ENCODE data around the gene ELFN2.
"Not testable (repeated sequence)": the region's sequence is repeated elsewhere in the genome, so short reads cannot be mapped to it uniquely, and the experiment has no call there.

The ELFN2 gene

GRCh38 chr22:37409031-37409430 is 18.2 kb downstream of the ELFN2 start:
- no peak for DNase-seq

DNA sequence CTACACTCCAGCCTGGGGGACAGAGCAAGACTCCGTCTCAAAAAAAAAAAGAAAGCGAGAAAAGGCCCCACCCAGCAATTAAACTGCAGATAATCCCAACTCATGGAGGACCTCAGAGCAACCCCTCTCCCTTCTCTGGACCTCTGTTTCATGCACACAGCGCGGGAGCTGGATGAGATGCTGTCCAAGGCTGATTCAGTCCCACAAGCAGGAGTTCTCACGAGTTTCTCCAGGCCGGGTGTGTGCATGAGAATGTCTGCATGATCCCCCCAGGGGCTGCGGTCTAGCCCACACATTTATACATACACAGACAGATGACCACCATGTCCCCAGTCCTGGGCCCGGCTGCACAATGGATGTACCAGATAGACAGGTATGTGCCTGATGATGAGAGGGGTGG is 19.4 kb downstream of the ELFN2 start:
- DNase-seq: no peak

- DNase-seq: no peak
These were observed 20.6 kb downstream of the ELFN2 start for GRCh38 chr22:37406441-37407235.

- no peak for DNase-seq
These were observed 23.2 kb downstream of the ELFN2 start for GRCh38 chr22:37404091-37404490.

DNA sequence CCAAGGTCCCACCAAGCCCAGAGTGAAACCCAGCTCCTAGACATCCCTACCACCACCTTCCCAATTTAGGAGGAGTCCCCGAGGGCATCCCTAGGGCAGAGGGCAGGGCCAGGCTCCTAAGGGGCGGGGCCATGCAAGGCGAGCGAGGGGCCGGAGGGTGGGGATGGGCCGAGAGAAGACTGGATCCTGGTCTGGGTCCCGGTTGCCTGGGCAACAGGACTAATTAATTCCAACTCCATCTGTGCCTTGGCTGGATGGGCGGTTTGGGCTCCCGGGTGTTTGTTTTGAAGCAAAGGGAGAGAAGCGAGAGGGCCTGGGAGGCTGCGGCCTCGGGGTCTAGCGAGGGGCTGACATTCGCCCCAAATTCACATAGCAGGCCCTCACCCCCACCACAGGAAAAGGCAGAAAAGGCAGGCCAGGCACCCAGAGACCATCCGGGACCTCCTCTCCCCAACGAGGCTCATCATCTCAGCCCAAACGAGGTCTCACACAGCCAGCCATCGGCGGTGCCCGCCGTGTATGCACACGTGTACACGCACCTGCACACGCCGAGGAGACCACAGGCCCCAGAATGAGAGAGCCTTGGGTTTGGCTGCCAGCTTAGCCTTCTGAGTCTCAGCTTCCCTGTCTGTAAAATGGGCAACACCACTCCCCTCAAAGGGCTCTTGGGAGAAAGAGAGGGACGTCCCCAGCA is 23.9 kb downstream of the ELFN2 start:
- no peak for DNase-seq

GRCh38 chr22:37402184-37402506 is 25.1 kb downstream of the ELFN2 start:
- no peak for DNase-seq

- no peak for DNase-seq
These were observed 25.7 kb downstream of the ELFN2 start for GRCh38 chr22:37401401-37402183.

- DNase-seq: no peak
These were observed 26.6 kb downstream of the ELFN2 start for GRCh38 chr22:37400719-37401118.

DNA sequence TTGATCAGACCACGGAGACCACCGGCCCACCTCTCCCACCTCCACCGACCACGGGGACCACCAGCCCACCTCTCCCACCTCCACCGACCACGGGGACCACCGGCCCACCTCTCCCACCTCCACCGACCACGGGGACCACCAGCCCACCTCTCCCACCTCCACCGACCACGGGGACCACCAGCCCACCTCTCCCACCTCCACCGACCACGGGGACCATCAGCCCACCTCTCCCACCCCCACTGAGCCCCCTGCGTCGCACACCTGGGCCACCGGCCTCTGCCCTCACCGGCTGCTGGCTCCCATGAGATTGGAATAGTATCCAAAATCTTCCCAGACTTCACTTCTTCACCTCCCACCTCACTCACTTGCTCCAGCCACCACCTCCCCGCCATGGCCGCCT is 27.8 kb downstream of the ELFN2 start:
- not testable (repeated sequence) for DNase-seq

GRCh38 chr22:37397226-37397625 is 30.1 kb downstream of the ELFN2 start:
- no peak for DNase-seq

- DNase-seq: no peak
These were observed 30.7 kb downstream of the ELFN2 start for GRCh38 chr22:37396488-37397084.

DNA sequence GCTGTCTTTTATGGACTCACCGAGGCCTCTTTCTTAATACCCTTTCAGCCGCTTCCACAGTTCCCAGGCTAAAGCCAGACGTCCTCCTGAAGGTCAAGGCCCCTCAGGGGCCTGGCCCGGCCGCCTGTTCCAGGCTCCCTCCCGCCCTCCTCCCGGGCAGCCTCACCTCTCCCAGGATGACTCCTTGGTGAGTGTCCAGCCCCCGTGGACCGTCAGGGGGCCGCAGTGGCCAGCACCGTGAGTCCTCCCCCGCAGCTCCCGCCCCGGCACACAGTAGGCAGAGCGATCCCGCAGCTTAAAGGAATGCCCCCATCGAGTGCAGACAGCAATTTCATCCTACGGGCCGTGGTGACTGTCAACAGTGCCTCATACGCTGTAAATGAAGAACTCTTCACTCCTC is 32.9 kb downstream of the ELFN2 start:
- no peak for DNase-seq

DNA sequence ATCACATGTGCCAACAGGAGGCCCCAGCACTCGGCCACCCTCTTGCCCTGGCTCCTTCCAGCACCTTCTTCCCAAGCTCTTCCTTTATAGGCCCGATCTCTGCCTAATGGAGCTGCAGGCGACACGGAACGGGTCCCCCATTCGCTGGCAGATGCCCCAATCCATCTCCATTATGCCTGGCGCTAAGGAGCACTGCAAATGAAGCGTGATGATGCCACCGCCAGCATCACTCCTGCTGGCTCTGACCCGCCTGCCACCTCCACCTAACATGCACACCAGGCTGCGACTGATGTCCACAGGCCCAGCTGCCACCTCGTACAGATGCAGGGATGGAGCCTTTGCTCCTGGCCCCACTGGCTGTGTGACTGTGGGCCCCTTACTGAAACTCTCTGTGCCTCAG is 33.5 kb downstream of the ELFN2 start:
- no peak for DNase-seq

DNA sequence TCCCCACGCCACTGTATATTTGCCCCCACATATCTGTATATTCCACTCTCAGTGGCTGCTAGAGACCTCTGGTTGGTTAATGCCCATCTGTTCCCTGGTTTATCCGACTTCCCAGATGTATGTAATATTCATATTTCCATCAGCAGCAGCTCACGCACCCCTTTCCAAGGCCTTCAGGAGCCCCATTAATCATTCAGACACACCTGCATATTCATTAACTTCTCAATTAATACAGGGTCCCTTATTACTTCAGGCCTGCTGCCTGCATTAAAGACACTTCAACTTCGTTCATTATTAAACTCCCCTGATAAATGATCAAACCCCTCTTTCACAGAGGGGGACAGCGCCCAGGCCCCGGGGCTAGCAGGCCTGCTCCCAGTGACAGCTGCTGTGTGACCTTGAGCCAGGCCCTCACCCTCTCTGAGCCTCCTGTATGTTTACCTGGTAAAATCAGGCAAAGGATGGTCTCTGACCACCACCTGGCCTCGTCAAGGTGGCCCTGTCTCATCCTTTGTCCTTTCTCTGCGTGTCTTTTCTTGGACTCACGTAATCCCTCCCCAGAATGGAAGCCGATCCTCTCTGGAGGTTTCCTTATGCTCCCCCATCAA is 34.5 kb downstream of the ELFN2 start:
- no peak for DNase-seq

DNA sequence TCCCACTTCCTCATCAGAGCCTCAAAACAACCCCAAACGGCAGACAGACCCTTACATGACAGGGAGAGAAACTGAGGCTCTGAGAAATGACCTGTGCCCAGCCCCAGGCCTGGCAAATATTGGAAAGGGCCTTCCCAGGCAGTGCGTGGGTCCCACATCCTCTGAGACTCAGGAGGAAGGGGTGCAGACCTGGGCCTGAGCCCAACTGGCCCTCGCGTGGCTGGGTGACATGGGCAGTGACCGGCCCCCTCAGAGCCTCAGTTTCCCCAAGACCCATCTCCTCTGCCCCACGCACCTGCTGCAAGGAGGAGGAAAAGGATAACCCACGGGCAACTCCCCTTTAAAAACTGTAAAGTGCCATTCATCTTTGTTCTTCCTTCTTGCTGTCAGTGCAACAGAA is 35.6 kb downstream of the ELFN2 start:
- DNase-seq: no peak

- no peak for DNase-seq
These were observed 37.2 kb downstream of the ELFN2 start for GRCh38 chr22:37390075-37390474.

GRCh38 chr22:37388538-37388937 is 38.7 kb downstream of the ELFN2 start:
- DNase-seq: no peak

DNA sequence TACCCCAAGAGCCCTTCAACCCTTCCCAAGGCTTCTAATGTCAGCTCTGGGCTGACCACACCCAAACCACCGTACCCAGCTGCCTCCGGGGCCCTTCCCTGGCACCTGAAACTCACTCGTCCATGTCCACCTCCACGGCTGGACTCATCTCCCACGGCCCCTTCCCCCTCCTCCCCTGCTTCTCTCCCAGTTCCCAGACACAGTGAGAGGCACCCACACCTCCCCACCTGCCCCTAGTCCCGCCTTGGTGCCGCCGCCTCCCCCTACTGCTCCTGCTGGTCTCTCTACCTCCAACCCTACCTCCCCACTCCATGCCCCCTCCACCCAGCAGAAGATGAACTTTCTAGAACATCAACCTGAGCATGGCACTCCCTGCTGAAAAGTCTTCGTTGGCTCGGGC is 39.5 kb downstream of the ELFN2 start:
- no peak for DNase-seq

- no peak for DNase-seq
These were observed 40.8 kb downstream of the ELFN2 start for GRCh38 chr22:37386441-37386840.

DNA sequence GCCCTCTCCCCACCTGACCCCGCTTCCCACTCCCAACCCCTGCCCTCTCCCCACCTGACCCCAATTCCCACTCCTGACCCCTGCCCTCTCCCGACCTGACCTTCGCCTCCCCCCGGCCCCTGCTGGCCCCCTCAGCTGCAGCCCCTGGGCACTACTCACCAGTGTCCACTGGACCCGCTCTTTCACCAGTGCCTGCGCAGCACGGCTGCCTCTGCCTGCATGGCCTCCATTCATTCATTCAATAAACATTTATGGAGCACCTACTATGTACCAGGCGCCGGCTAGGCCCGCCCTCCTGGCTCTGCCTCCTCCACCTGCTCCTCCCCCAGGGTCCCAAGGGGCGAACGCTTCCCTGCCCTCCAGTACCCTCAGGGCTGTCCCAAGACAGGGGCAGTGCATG is 42.6 kb downstream of the ELFN2 start:
- no peak for DNase-seq

- no peak for DNase-seq
These were observed 43.9 kb downstream of the ELFN2 start for GRCh38 chr22:37383341-37383740.

DNA sequence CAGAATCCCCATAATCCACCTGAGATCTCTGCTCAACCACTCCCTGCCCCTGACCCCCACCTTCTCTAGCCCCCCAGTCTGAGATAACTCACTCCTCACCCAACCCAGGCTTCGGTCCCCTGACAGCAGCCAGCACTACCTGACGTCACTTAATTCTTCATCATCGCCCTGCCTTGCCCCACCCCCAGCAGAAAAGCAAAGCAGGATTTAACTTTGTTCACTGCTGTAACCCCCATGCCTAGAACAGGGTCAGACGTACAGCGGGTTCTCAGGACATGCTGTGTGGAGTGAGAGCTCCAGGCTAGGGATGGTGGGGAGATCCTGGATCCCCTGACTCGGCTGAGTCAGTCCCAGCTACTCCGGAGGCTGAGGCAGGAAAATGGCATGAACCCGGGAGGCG is 45.8 kb downstream of the ELFN2 start:
- DNase-seq: no peak

DNA sequence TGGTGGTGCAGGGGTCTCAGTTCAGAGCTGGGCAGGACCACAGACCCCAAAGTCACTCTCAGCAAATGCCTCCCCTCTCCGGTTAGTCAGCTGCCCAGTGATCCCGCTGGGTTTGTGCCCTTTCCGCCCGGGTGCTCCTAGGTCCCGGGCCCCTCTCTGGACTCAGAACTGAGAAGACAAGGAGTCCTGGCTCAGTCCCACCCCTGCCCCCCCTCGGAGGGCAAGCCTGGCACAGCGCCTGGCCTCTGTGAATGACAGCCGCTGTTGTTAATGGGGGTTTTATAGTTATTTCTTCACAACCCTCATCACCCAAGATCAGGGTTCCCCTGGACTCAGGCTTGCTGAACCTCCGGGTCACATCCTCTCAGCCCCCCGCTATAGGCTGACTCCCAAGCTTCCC is 47.6 kb downstream of the ELFN2 start:
- no peak for DNase-seq
